Stimulated activated CD8-positive, alpha-beta memory T cell treated with anti-CD3 and anti-CD28 coated beads, Interleukin-15, amount 100 ng/mL, for 24 hours (primary cell): ENCODE results near the gene PIAS4.

Source experiments
- DNase-seq: peaks from one replicate; pipeline ENCODE4 v3.0.0-alpha.2; 2020; ENCODE audit warnings: low read depth

Gene PIAS4

GRCh38 chr19:3977242-3978143, 30.0 kb upstream of the PIAS4 start:
- no peak for DNase-seq

DNA sequence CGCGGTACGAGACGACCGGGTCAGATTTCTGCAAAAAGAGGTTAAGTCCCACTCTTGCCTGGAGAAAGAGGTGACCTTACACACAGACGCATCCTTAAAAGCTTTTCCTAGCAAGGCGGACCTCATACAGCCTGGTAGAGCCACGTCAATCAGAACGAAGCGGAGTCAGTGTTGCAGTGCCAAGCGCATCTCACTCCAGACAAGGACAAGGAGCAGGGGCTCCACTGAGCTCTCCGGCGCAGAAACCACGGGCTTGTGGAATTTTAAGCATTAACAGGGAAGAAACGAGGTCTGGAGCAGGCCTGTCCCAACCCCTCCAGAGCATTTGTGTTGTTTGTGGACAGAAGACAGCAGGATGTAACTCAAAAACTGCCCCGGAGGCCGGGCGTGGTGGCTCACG, 29.4 kb upstream of the PIAS4 start:
- DNase-seq = no peak

GRCh38 chr19:3979289-3979673, 28.3 kb upstream of the PIAS4 start:
- DNase-seq = no peak

DNA sequence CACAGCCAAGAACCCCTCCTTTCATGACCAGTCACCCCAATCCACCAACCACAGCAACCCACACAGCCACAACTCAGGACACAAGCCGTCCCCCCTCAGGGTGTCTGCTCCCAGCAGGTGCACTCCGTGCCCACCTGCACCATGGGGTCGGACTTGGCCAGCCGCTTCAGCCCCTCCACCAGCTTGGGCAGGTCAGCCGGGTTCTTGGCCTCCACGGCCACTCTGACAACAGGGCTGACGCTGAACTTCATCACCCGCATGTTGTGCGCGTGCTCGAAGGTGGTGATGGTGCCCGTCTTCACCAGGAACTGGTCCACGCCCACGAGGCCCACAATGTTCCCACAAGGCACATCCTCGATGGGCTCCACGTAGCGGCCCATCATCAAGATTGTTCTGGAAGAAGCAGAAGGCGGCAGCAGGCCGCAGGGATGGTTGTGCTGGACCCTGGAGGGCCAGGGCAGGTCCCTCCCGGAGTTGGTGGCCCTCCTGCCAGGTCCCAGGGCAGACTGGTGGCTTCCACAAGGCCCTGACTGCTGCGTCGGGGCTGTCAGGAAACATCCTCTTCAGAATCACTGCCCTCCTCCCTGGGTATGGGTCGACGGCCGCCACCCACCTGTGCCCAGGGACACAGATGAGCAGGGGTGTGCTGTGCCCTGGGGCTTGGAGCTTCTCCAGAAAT, 27.7 kb upstream of the PIAS4 start:
- no peak for DNase-seq

DNA sequence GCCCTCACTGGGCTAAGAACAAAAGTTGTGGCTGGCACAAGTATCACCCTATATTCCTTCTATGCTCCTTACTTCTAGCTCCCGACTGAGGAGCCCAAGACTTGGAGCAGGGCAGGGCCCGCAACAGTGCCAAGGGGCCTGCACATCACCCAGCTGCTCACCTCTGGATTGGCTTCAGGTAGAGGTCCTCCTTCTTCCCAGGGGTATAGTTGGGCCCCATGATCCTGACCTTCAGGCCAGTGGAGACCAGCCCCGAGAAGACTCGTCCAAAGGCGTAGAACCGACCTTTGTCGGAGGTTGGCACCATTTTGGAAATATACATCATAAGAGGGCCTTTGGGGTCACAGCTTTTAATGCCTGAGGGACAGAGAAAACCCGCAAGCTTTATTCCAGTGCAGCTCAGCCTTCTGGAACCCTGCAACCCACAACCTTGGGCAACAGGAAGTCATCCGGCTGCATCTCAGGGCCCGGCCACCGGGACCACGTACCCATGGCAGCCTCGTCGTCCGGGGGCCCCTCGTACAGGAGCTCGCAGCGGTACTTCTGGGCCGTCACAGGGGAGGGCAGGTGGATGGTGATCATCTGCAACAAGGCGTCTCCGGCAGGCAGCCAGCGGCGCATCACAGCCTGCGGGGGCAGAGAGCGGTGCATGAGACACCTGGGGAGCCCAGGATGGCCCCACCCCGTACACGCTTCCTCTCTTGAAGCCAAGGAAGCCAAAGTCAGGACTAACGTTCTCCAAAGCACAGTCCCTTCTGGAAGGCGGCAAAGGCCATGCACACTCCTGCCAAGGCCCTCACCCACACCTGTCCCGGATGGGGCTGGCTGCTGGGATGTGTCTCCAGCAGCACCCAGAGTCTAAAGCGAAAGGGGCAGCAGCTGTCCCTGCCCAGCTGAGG, 26.9 kb upstream of the PIAS4 start:
- no peak for DNase-seq

DNA sequence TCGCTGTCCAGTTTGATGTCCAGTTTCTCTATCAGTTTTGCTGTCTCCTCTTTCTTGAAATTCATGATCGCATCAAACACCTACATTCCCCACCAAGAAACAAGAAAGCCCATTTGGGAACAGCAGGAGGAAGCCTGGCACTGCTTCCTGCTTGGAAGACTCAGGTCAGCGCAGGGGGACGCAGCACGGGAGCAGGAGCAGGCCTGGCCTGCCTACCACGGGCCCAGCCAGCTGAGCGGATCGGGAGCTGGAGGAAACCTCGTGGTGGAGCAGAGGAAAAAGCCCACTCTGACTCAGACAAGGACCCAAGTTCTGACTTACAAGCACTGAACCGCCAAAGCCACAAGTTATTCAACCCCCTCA, 26.2 kb upstream of the PIAS4 start:
- no peak for DNase-seq

- DNase-seq = no peak
Measured at GRCh38 chr19:3981736-3982681, 25.5 kb upstream of the PIAS4 start.

- DNase-seq = no peak
Measured at GRCh38 chr19:3982701-3983541, 24.6 kb upstream of the PIAS4 start.

DNA sequence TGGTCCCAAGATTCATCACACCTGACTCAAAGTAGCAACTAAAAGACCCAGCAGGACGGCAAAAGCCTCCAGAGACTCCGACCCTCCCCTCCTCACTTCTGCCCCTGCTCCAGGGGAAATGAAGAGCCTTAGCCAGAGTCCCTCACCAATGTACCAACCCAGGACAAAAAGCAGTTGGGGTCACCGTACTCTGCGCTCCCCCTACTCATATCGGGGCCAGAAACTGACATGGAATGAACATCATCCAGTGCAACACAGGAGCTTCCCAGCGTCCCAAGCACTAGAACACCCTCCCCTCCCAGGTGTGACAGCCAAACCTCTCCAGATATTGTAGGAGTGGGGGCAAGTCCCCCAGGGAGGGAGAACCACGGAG, 24.0 kb upstream of the PIAS4 start:
- DNase-seq = no peak

GRCh38 chr19:3983936-3984583, 23.5 kb upstream of the PIAS4 start:
- DNase-seq = no peak

GRCh38 chr19:3984584-3984907, 23.0 kb upstream of the PIAS4 start:
- no peak for DNase-seq

DNA sequence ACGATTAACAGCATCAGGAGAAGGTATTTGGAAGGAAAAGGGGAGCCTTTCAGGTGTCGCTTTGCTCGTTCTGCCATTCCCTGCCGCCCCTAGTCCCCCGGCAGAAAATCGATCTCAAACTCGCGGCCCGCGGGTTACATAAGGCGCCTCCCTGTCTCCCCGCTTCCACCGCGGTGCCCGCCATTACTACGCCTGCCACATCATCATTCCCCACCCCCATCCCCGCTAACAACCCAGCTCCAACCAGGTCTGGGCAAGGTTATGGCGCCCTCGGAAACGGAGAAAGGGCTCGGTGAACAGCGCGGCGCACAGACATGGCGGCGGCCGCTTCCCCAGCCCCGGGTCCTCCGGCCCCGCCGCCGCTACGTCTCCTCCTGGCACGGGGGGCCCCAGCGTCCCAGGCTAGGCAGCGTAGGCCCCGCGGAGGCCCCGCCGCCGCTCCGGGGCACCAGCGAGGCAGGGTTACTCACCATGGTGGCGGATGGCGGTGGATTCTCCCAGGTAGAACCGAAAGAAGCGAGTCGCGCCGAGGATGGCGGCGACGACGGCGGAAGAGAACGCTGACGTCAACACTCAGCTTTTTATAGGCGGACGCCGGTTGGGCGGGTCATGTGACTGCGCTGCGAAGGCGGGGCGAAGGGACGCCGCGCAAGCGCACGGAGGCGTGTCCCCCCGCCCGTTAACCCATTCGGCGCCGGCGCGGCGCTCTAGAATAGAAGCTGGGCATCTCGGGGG, 22.5 kb upstream of the PIAS4 start, which contains the start of gene EEF2:
Gene EEF2, minus strand, starts transcription at position 556 of the 735 bp plus-strand sequence. Its CDS starts 83 bp downstream, at position 473.
- peak; percentile 85 for DNase-seq

DNA sequence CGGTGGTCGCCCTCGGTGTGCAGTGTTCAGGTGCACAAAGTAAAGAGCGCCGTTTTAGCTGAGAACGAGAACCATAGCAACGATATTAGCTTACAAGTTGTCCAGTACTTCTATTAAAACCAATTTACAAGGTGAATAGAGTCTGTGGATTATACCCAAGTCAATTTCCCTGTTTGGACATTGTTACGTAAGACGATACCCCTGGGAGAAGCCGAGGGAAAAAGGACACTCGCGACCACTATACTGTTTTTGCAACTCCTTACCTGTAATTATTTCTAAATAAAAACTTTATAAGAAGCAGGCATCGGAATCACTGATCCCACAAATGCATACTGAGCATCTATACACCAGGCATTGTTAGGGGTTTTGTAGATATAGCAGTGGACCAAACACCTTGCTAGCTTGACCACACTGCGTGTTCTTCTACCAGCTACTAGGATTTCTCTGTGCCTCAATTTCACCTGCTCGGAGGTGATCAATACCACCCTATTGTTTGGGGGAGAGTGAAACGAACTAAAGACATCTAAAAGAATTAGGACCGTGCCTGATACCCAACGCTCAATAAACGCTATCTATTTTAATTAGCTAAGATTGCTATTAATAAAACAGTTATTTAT, 21.8 kb upstream of the PIAS4 start:
- DNase-seq = no peak

- no peak for DNase-seq
Measured at GRCh38 chr19:3986260-3987041, 21.1 kb upstream of the PIAS4 start.

GRCh38 chr19:3987619-3988371, 19.7 kb upstream of the PIAS4 start:
- DNase-seq = peak; percentile 71

DNA sequence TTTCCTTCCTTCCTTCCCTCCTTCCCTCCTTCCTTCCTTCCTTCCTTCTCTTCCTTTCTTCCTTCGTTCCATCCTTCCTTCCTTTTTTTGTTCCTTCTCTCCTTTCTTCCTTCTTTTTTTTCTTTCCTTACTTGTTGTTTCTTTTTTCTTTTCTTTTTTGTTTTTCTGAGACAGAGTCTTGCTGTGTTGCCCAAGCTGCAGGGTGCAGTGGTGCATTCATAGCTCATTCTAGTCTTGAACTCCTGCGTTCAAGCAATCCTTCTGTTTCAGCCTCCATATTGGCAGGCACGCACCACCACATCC, 16.8 kb upstream of the PIAS4 start:
- DNase-seq = no peak

- DNase-seq = no peak
Measured at GRCh38 chr19:3995607-3996006, 11.9 kb upstream of the PIAS4 start.
